HCT116 (cell line): ENCODE results near the gene ATP13A2. TPM values are rescaled to one million over a fixed set of nuclear protein-coding genes. Genes with fewer than 3 reads are reported as not detected.

Experiments used
- ATAC-seq: fragments of 200-7000 bp; cut with Tn5 transposase; 2 replicates; pipeline ENCODE4 v1.9.1; 2020; ENCODE audit warnings: mild to moderate bottlenecking, moderate library complexity
- BruUV-seq: library from RNA; stranded (reverse); fragments of 400-500 nt; replicated peaks from 2 replicates; lab custom pipeline; 2021; lab: Mats Ljungman, UMichigan
- CTCF ChIA-PET: fragments of 300-600 bp; sonication (Branson Sonifier 250); formaldehyde crosslinking; loops from one replicate; lab custom pipeline; 2021; ENCODE audit warnings: antibody characterized with exemption; lab: Charles Lee
- POLR2A ChIA-PET: fragments of 300-600, 350-600 bp; sonication (Branson Sonifier 250); formaldehyde crosslinking; loops from one replicate; lab custom pipeline; 2021; ENCODE audit warnings: antibody characterized with exemption; lab: Charles Lee
- RAD21 ChIA-PET, 2 experiments: fragments of 300-600 bp; sonication (Branson Sonifier 250); formaldehyde crosslinking; loops; one replicate each; lab custom pipeline; 2023; ENCODE audit warnings: low total read pairs in 2 of 2; ENCODE audit not compliant: uncharacterized antibody in 2 of 2, unreplicated experiment in 2 of 2, low non-redundant PET in 1 of 2; lab: Charles Lee
- DNase-seq: peaks from one replicate; pipeline ENCODE4 v3.0.0-alpha.2; 2010; ENCODE audit warnings: low read depth, low spot score
- H2AFZ ChIP-seq: fragments of 200-600 bp; shearing (Covaris generic), sonication (generic); 2 replicates; pipeline ENCODE4 v1.6.1; 2017; ENCODE audit warnings: low read depth, mixed run types, mixed read lengths, antibody characterized with exemption, low read length; ENCODE audit not compliant: poor library complexity, severe bottlenecking
- H3K27ac ChIP-seq: 2 replicates; pipeline ENCODE4 v1.5.1; 2012; ENCODE audit warnings: low read depth, low read length
- H3K27me3 ChIP-seq: fragments of 200-600 bp; sonication (generic); 2 replicates; pipeline ENCODE4 v1.6.1; 2016; ENCODE audit warnings: mixed run types, low read length, mixed read lengths; ENCODE audit not compliant: insufficient read depth
- H3K36me3 ChIP-seq, 2 experiments: fragments of 200-500 bp in 1 of 2; fragments of 200-600 bp in 1 of 2; sonication (Bioruptor generic) in 1 of 2; sonication (generic) in 1 of 2; 2 replicates each; pipeline versions ENCODE4 v1.5.1 to v1.6.1; 2014 to 2016; ENCODE audit warnings: low read length in 2 of 2, inconsistent platforms in 1 of 2, mixed read lengths in 1 of 2, mixed run types in 1 of 2; ENCODE audit not compliant: insufficient read depth in 2 of 2, control insufficient read depth in 1 of 2
- H3K4me1 ChIP-seq, 2 experiments: fragments of 200-600 bp in 1 of 2; sonication (generic) in 1 of 2; 2 replicates each; pipeline versions ENCODE4 v1.5.1 to v1.6.1; 2012 to 2017; ENCODE audit warnings: low read length in 2 of 2, inconsistent platforms in 1 of 2, mild to moderate bottlenecking in 1 of 2, mixed read lengths in 1 of 2, mixed run types in 1 of 2, moderate library complexity in 1 of 2; ENCODE audit not compliant: insufficient read depth in 2 of 2, control insufficient read depth in 1 of 2
- H3K4me2 ChIP-seq: fragments of 200-600 bp; sonication (generic); 2 replicates; pipeline ENCODE4 v1.6.1; 2017; ENCODE audit warnings: mixed run types, low read length, mixed read lengths
- H3K4me3 ChIP-seq, 2 experiments: fragments of 200-600 bp in 1 of 2; sonication (generic) in 1 of 2; replicated peaks in 1 of 2; 2 replicates each; pipeline ENCODE4 v1.5.1; 2011 to 2016; ENCODE audit warnings: low read length in 2 of 2, control low read depth in 1 of 2, low read depth in 1 of 2, mild to moderate bottlenecking in 1 of 2, mixed read lengths in 1 of 2, mixed run types in 1 of 2
- H3K79me2 ChIP-seq: fragments of 200-600 bp; sonication (generic); 2 replicates; pipeline ENCODE4 v1.6.1; 2017; ENCODE audit warnings: mild to moderate bottlenecking, mixed run types, low read length, moderate library complexity, mixed read lengths; ENCODE audit not compliant: insufficient read depth
- H3K9ac ChIP-seq: fragments of 200-600 bp; sonication (generic); 2 replicates; pipeline ENCODE4 v1.6.1; 2016; ENCODE audit warnings: low read length, mixed read lengths
- H3K9me2 ChIP-seq: fragments of 200-600 bp; sonication (generic), shearing (Covaris generic); 2 replicates; pipeline ENCODE4 v1.6.1; 2017; ENCODE audit warnings: mixed run types, mild to moderate bottlenecking, moderate library complexity; ENCODE audit not compliant: insufficient read depth
- H3K9me3 ChIP-seq, 2 experiments: fragments of 200-500 bp in 1 of 2; fragments of 200-600 bp in 1 of 2; sonication (Bioruptor generic) in 1 of 2; sonication (generic) in 1 of 2; 2 replicates each; pipeline ENCODE4 v1.6.1; 2014 to 2017; ENCODE audit warnings: low read length in 2 of 2, mixed read lengths in 2 of 2, inconsistent platforms in 1 of 2, low read depth in 1 of 2, mild to moderate bottlenecking in 1 of 2, mixed run types in 1 of 2, moderate library complexity in 1 of 2; ENCODE audit not compliant: control insufficient read depth in 1 of 2, insufficient read depth in 1 of 2
- H4K20me1 ChIP-seq: fragments of 200-600 bp; sonication (generic), shearing (Covaris generic); 2 replicates; pipeline ENCODE4 v1.6.1; 2017; ENCODE audit warnings: mixed run types, mild to moderate bottlenecking, moderate library complexity; ENCODE audit not compliant: insufficient read depth
- CEBPB ChIP-seq: IDR thresholded peaks from 2 replicates; pipeline ENCODE4 v1.6.1; 2012; ENCODE audit warnings: low read depth
- ELF1 ChIP-seq: IDR thresholded peaks from 2 replicates; pipeline ENCODE4 v1.6.1; 2012; ENCODE audit warnings: low read depth, borderline replicate concordance
- EZH2phosphoT487 ChIP-seq: fragments of 200-600 bp; IDR thresholded peaks from 2 replicates; pipeline ENCODE4 v1.6.1; 2018; ENCODE audit warnings: antibody characterized with exemption, borderline replicate concordance
- FOSL1 ChIP-seq: IDR thresholded peaks from 2 replicates; pipeline ENCODE4 v1.6.1; 2012; ENCODE audit warnings: low read depth
- JUND ChIP-seq: IDR thresholded peaks from 2 replicates; pipeline ENCODE4 v1.6.1; 2012
- POLR2AphosphoS5 ChIP-seq: IDR thresholded peaks from 2 replicates; pipeline ENCODE4 v1.6.1; 2011; ENCODE audit warnings: mild to moderate bottlenecking, low read depth, low read length, moderate library complexity
- RAD21 ChIP-seq: IDR thresholded peaks from 2 replicates; pipeline ENCODE4 v1.6.1; 2012; ENCODE audit warnings: low read depth, mild to moderate bottlenecking
- REST ChIP-seq: IDR thresholded peaks from 2 replicates; pipeline ENCODE4 v1.6.1; 2012; ENCODE audit warnings: low read depth
- SRF ChIP-seq: IDR thresholded peaks from 2 replicates; pipeline ENCODE4 v1.6.1; 2012; ENCODE audit warnings: low read depth
- TCF7L2 ChIP-seq: IDR thresholded peaks from 2 replicates; pipeline ENCODE4 v1.7.0; 2011; ENCODE audit warnings: borderline replicate concordance, inconsistent platforms; ENCODE audit not compliant: insufficient read depth, insufficient read length; ENCODE audit errors: extremely low read depth
- YY1 ChIP-seq: IDR thresholded peaks from 2 replicates; pipeline ENCODE4 v1.6.1; 2011; ENCODE audit warnings: low read length, low read depth, moderate library complexity, mild to moderate bottlenecking; ENCODE audit not compliant: insufficient replicate concordance; ENCODE audit errors: extremely low read depth
- ZNF274 ChIP-seq: fragments of 200-500 bp; sonication (Bioruptor generic); IDR thresholded peaks from 2 replicates; pipeline ENCODE4 v1.6.1; 2014; ENCODE audit warnings: mild to moderate bottlenecking, low read depth, low read length, inconsistent platforms
- intact Hi-C: fragments of 100-400 bp; cut with micrococcal nuclease; formaldehyde crosslinking; loops from 2 replicates; pipeline ENCODE4 v1.10.0; 2022
- total RNA-seq: library from RNA; stranded (reverse); gene quantifications from one replicate; pipeline ENCODE4 v1.2.1, GENCODE V29; 2021; ENCODE audit not compliant: unreplicated experiment
- TF ChIP-seq, protein P1 (sequence below), 3 experiments: fragments of 200-600 bp in 1 of 3; sonication (generic) in 1 of 3; IDR thresholded peaks in 2 of 3; conservative IDR thresholded peaks in 1 of 3; 2 replicates each; pipeline ENCODE4 v1.5.1; 2012 to 2017; ENCODE audit warnings: low read depth in 2 of 3, low read length in 2 of 3, antibody characterized with exemption in 1 of 3, borderline replicate concordance in 1 of 3, control low read depth in 1 of 3, mild to moderate bottlenecking in 1 of 3, mixed read lengths in 1 of 3, mixed run types in 1 of 3, moderate library complexity in 1 of 3; ENCODE audit not compliant: insufficient read depth in 1 of 3
- TF ChIP-seq, protein P2 (sequence below): IDR thresholded peaks from 2 replicates; pipeline ENCODE4 v1.6.1; 2012

ATP13A2 gene
- total RNA-seq, 1 experiment from 2014 or later = 60.5 TPM

- Histone ChIP-seq H3K4me2 (no peak overlapping the region), H3K9me2 (no peaks in the 10 kb centered on the region), H3K4me1 (peaks cover 0 to 7% of the 10 kb centered on the region in 2 experiments; a peak in 2 of 4 replicates), H3K79me2 (no peaks in the 10 kb centered on the region), H3K27ac (no peak overlapping the region), H3K36me3 (peaks cover 0 to 15% of the 10 kb centered on the region in 2 experiments; a peak in 2 of 4 replicates), H4K20me1 (no peaks in the 10 kb centered on the region)
- POLR2A ChIA-PET = no interaction called here
- no peak for ATAC-seq
- intact Hi-C loops = no loop called here
- CTCF ChIA-PET = no interaction called here
- TF ChIP-seq, protein P1, sequence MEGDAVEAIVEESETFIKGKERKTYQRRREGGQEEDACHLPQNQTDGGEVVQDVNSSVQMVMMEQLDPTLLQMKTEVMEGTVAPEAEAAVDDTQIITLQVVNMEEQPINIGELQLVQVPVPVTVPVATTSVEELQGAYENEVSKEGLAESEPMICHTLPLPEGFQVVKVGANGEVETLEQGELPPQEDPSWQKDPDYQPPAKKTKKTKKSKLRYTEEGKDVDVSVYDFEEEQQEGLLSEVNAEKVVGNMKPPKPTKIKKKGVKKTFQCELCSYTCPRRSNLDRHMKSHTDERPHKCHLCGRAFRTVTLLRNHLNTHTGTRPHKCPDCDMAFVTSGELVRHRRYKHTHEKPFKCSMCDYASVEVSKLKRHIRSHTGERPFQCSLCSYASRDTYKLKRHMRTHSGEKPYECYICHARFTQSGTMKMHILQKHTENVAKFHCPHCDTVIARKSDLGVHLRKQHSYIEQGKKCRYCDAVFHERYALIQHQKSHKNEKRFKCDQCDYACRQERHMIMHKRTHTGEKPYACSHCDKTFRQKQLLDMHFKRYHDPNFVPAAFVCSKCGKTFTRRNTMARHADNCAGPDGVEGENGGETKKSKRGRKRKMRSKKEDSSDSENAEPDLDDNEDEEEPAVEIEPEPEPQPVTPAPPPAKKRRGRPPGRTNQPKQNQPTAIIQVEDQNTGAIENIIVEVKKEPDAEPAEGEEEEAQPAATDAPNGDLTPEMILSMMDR (IDR thresholded peaks at IDR 0.05 in 2 of 3, conservative IDR thresholded peaks at IDR 0.05 in 1 of 3; ENCODE audit: borderline replicate concordance in 1 of 3, insufficient read depth in 1 of 3, low read depth in 2 of 3, low read length in 2 of 3) = no peak
- no peak for TF ChIP-seq POLR2AphosphoS5
- TF ChIP-seq, protein P2, sequence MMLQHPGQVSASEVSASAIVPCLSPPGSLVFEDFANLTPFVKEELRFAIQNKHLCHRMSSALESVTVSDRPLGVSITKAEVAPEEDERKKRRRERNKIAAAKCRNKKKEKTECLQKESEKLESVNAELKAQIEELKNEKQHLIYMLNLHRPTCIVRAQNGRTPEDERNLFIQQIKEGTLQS = no peak
- TF ChIP-seq JUND = no peak
- TF ChIP-seq EZH2phosphoT487 = no peak
- TF ChIP-seq ZNF274 = no peak
- no peak for TF ChIP-seq RAD21
- TF ChIP-seq ELF1 = no peak
- no peak for TF ChIP-seq TCF7L2
- no peak for TF ChIP-seq SRF
- TF ChIP-seq FOSL1 = no peak
- TF ChIP-seq YY1 = no peak
- no peak for TF ChIP-seq REST
- TF ChIP-seq CEBPB = no peak
- TF ChIP-seq, all 23 proteins: peak for 0
- Histone ChIP-seq H3K9ac (no peak overlapping the region), H3K4me3 (no peak overlapping the region), H2AFZ (no peak overlapping the region), H3K27me3 (no peaks in the 10 kb centered on the region), H3K9me3 (no peaks in the 10 kb centered on the region)
- no peak for DNase-seq
- RAD21 ChIA-PET = no interaction called here
- BruUV-seq = no TSS peak
Observed at GRCh38 chr1:17002524-17002902, 9.2 kb downstream of the ATP13A2 start.
